Medulla oblongata (tissue), 1 donor: ENCODE data around the gene MBD6.
"Not testable (repeated sequence)": the region's sequence is repeated elsewhere in the genome, so short reads cannot be mapped to it uniquely, and the experiment has no call there.

Experiments
- DNase-seq: peaks from one replicate; pipeline ENCODE4 v3.0.0-alpha.2; 2015; ENCODE audit errors: extremely low spot score

The MBD6 gene

GRCh38 chr12:57488402-57489156, 34.0 kb upstream of the MBD6 start:
- no peak for DNase-seq

GRCh38 chr12:57489157-57489641, 33.4 kb upstream of the MBD6 start:
- no peak for DNase-seq

- no peak for DNase-seq
These were observed 32.5 kb upstream of the MBD6 start for GRCh38 chr12:57490126-57490525.

DNA sequence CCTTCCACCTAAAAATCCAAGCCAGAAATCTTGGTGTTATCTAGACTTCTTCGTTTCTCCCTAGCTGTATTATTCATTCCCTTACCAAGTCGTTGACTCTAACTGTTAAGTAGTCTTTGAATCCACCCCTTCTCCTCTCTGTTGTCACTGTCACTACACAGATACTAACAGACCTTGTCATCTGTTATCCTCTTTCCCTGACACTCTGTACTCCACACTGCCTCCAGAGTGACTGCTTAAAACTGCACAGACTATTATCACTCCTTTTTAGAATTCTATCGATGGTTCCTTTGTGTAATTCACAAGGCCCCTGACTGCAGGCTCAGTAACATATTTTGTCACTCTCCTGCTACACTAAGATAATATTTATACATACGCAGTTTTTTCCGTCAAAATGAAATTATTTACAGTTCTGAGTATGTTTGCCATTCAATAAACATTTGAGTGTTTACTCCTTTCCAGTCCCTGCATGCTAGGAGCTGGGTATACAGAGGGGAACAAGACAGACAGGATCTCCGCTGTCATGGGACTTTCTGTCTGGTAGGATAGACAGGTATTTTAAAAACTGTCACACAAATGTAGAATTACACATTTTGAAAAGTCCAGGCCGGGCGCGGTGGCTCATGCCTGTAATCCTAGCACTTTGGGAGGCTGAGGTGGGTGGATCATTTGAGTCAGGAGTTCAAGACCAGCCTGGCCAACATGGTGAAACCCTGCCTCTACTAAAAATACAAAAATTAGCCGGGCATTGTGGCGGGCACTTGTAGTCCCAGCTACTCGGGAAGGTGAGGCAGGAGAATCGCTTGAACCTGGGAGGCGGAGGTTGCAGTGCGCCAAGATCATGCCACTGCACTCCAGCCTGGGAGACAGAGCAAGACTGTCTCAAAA, 31.0 kb upstream of the MBD6 start:
- no peak for DNase-seq

GRCh38 chr12:57495051-57495701, 27.4 kb upstream of the MBD6 start:
- not testable (repeated sequence) for DNase-seq

GRCh38 chr12:57496822-57497221, 25.8 kb upstream of the MBD6 start:
- no peak for DNase-seq

DNA sequence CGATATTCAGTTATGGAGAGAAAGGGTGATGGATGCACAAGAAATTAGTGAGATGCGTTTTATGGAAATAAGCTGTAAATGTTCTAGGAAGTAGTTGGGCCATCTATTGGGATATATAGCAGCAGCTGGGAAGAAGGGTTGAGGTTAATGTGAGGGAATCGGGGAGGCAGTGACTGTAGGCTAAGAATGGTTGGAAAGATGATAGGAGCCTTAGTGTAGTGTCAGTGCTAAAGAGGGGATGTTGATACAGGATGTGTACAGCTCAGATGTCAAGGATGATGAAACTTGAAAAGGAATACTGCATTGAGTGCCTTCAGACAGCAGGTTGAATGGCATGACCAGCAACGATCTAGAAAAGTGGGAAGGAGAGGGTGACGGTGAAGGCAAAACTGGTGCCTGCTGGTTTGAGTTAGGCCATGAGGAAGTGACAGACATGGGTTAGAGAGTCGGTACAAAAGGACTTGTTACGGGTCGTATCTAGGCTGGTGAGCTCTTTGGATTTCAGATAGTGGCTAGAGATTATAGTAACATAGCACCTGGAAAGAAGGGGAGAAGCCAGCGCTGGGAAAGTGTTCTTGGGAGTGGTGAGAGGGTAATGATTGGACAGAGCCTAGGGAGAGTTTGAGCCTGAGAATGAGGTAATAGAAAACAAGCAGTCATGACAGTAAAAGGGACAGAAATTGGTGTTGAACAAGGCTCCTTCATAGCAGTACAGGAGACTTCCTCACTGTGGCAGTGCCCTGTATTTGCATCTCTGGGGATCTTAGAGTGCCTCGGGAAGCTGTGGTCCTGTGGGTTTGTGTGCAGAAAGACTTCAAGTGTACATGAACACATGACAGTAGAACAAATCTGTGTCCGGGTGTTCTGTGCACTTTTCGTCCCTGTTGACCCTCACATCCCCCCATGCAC, 25.1 kb upstream of the MBD6 start:
- DNase-seq = no peak

- no peak for DNase-seq
These were observed 24.5 kb upstream of the MBD6 start for GRCh38 chr12:57498132-57498502.

- no peak for DNase-seq
These were observed 24.1 kb upstream of the MBD6 start for GRCh38 chr12:57498571-57498970.

- DNase-seq = no peak
These were observed 22.4 kb upstream of the MBD6 start for GRCh38 chr12:57500213-57500612.

GRCh38 chr12:57502311-57502969, 20.2 kb upstream of the MBD6 start:
- not testable (repeated sequence) for DNase-seq

DNA sequence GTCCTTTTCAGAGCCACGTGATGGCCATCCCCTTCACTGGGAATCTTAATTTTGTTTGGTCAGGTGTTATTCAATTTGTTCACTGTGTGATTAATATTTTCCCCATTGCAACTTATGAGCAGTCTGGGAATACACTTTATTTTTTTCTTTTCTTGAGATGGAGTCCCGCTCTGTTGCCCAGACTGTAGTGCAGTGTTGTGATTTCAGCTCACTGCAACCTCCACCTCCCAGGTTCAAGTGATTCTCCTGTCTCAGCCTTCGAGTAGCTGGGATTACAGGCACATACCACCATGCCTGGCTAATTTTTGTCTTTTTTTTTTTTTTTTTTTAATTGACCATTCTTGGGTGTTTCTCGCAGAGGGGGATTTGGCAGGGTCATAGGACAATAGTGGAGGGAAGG, 16.1 kb upstream of the MBD6 start:
- not testable (repeated sequence) for DNase-seq

DNA sequence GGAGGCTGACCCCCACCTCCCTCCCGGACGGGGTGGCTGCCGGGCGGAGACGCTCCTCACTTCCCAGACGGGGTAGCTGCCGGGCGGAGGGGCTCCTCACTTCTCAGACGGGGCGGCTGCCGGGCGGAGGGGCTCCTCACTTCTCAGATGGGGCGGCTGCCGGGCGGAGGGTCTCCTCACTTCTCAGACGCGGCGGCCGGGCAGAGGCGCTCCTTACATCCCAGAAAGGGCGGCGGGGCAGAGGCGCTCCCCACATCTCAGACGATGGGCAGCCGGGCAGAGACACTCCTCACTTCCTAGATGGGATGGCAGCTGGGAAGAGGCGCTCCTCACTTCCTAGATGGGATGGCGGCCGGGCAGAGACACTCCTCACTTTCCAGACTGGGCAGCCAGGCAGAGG, 14.8 kb upstream of the MBD6 start:
- DNase-seq = not testable (repeated sequence)

- DNase-seq = no peak
These were observed 11.5 kb upstream of the MBD6 start for GRCh38 chr12:57511161-57511560.

DNA sequence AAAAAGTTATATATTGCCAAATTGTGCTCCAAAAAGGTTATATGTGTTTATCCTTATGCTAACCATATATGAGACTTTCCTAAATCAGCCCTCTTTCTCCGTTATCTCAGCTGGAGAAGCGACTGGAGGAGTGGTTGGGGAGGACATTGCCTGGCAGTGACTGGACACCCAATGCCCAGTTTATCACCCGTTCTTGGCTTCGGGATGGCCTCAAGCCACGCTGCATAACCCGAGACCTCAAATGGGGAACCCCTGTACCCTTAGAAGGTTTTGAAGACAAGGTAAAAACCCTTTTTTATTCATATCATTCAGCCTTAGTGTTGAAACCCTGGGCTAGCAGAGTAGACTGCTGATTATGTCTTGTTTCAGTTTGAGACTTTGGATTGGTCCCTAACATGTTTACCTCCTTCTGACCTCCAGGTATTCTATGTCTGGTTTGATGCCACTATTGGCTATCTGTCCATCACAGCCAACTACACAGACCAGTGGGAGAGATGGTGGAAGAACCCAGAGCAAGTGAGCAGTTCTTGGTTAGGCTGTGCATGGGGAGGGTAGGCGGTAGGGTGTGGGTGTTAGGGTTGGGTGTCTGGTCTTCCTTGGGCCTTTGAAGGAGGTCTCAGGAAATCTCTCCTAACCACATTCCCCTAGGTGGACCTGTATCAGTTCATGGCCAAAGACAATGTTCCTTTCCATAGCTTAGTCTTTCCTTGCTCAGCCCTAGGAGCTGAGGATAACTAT, 10.9 kb upstream of the MBD6 start:
- DNase-seq = no peak

DNA sequence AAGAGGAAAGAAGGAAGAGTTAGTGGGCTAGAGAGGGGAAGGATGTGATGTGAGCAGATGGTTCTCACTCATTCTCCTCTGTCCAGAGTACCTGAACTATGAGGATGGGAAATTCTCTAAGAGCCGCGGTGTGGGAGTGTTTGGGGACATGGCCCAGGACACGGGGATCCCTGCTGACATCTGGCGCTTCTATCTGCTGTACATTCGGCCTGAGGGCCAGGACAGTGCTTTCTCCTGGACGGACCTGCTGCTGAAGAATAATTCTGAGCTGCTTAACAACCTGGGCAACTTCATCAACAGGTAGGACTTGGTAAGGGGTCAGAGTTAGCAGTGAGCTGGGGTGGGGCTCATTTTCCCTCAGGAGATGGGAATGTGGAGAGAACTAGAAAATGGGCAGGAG, 10.0 kb upstream of the MBD6 start:
- DNase-seq = no peak

- no peak for DNase-seq
These were observed 9.4 kb upstream of the MBD6 start for GRCh38 chr12:57513266-57513665.

GRCh38 chr12:57513677-57514076, 8.9 kb upstream of the MBD6 start:
- DNase-seq = not testable (repeated sequence)

DNA sequence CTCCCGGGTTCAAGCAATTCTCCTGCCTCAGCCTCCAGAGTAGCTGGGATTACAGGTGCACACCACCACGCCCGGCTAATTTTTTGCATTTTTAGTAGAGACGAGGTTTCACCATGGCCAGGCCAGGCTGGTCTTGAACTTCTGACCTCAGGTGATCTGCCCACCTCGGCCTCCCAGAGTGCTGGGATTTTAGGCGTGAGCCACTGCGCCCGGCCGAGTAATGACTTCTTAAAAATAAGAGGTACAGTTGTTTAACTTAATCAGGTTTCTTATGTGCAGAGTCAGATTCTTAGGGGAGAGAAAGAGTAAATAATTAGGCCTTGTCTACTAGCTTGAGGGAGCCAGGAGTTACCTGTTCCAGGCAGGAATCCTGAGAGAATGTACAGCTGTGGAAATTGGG, 8.4 kb upstream of the MBD6 start:
- DNase-seq = not testable (repeated sequence)
